Kasumi-1 (cell line): ENCODE data around the gene PRKG1.
A peak's percentile ranks its signal among the peaks of the same experiment; 100 is the strongest.

Source experiments
- DNase-seq, 2 experiments: peaks; one replicate each; lab custom pipeline; 2025; lab: John Stamatoyannopoulos, UW

The PRKG1 gene

GRCh38 chr10:51074238-51075028 lies at the start of gene PRKG1:
Gene PRKG1 (plus strand): TSS chr10:51074487.
- DNase-seq, result no peak

- no peak for DNase-seq
Measured at GRCh38 chr10:51028420-51028819, 45.9 kb upstream of the PRKG1 start.

- DNase-seq, result no peak
Measured at GRCh38 chr10:51029172-51029641, 45.1 kb upstream of the PRKG1 start.

DNA sequence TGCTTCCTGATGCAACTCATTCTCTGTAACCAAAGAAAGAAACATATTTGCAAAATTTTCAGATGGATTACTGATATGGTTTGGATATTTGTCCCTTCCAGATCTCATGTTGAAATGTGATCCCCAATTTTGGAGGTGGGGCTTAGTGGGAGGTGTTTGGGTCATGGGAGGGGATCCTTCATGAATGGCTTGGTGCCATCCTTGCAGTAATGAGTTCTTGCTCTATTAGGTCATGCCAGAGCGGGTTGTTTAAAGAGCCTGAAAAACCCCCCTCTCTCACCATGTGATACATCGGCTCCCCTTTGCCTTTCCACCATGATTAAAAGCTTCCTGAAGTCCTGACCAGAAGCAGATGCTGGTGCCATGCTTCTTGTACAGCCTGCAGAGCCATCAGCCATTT lies 43.8 kb upstream of the PRKG1 start:
- DNase-seq, result no peak

DNA sequence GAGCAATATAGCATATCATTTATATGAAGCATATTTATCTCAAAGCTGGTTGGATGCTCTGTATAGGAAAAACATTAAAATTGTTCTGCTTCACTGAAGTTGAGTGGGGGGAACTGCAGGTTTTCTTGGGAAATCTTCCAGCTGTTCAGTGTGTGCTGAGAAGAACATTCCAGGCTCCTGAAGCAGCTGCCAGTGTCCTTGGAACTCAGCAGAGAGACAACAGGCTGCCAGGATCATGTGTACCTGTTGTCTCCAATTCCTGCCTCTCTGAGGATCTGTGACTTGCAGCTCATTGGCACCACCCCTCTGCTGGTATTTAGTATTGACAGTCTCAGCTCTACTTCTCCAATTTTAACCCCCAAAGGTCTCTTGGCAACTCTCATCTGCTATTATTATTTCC lies 42.3 kb upstream of the PRKG1 start:
- DNase-seq, result peak; percentile 12 to 39

- DNase-seq, result no peak
Measured at GRCh38 chr10:51034769-51035168, 39.5 kb upstream of the PRKG1 start.

GRCh38 chr10:51035344-51035743 lies 38.9 kb upstream of the PRKG1 start:
- no peak for DNase-seq

- DNase-seq, result no peak
Measured at GRCh38 chr10:51045871-51046270, 28.4 kb upstream of the PRKG1 start.

GRCh38 chr10:51046654-51047053 lies 27.6 kb upstream of the PRKG1 start:
- no peak for DNase-seq

DNA sequence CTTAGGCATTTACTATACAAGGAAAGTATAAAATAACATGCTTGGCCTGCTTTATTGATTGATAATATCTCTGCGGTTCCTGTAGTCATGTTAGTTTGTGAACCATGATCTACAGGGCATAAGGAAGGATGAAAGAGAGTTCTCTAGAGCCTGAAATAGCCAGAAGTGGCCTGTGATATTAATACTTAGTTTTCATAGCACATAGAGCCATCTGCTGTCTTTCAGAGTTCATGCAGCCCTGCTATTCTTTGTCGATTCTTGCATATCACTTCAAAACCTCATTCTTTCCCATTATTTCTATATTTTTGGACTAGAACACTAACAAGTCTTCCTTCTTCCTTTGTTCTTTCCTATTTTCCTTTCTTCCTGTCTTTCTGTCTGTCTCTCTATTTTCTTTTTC lies 26.4 kb upstream of the PRKG1 start:
- no peak for DNase-seq

DNA sequence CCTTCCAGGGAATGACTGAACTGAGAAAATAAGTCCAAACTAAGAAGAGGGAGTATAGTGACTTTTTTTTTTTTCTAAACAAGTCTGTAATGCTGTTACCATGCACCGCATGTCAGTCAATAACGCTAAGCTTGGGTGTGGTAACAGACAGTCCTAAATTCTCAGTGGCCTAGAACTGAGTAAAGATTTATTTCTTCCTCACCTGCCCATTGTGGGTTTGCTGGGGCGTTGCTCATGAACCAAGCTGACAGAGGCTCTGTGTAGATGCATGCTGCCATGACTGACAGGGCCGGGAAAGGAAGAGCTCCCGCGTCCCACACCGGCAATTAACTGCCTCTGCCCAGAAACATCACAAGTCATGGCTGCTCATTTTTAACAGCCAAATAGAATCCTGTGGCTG lies 25.5 kb upstream of the PRKG1 start:
- no peak for DNase-seq

- no peak for DNase-seq
Measured at GRCh38 chr10:51052163-51052562, 22.1 kb upstream of the PRKG1 start.

GRCh38 chr10:51057925-51058324 lies 16.4 kb upstream of the PRKG1 start:
- DNase-seq, result no peak

DNA sequence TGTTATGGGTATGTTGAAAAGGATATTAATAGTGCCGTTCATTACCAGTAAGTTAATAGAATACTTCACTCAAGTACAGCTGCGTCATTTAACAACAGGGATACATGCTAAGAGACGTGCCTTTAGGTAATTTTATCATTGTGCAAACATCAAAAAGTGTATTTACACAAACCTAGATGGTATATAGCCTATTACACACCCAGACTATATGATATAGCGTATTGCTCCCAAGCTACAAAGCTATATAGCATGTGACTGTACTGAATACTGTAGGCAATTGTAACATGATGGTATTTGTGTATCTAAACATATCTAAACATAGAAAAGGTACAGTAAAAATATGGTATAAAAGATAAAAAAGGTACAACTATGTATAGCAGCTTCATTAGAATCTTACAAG lies 11.1 kb upstream of the PRKG1 start:
- no peak for DNase-seq

GRCh38 chr10:51063659-51064535 lies 10.4 kb upstream of the PRKG1 start:
- peak; percentile 32 to 67 for DNase-seq

- no peak for DNase-seq
Measured at GRCh38 chr10:51066231-51066630, 8.1 kb upstream of the PRKG1 start.

GRCh38 chr10:51072210-51072609 lies 2.1 kb upstream of the PRKG1 start:
- DNase-seq, result no peak

GRCh38 chr10:51072921-51073434 lies 1.3 kb upstream of the PRKG1 start:
- DNase-seq, result no peak

DNA sequence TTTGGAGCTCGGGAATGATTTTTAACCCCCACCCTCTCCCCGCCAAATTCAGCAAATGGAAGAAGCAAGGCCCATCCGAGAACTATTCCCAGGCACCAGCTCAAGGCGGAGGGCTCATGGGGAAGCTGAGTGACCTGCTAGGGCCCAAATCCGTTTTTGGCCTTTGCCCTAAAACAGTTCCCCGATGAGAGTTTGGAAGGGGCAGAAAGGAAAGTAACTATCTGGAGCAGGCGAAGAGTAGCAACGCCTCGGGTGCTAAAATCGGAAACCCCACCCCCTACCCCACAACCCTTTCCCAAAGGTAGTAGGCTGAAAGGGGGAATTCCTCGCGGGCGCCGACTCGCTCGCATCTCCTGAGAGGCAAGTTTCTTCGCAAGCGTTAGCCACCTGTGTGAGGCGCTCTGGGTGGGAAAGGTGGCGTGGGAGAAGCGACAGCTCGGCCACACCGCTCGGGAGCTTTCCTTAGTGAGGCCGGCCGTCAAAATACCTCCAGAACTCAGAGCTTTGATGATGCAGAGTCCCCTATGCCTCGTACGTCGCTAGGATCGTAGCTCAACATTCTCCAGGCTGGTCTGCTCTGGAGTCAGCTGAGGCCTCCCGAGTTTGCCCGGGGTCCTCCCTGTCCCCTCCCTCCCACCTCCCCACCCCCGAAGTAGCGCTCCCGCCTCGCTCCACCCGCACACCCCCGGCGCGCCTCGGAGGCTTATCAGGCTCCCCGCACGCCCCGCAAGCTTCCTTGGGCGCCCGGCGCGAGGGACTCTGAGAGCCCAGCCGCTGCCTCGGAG lies 642 bp upstream of the PRKG1 start:
- no peak for DNase-seq

DNA sequence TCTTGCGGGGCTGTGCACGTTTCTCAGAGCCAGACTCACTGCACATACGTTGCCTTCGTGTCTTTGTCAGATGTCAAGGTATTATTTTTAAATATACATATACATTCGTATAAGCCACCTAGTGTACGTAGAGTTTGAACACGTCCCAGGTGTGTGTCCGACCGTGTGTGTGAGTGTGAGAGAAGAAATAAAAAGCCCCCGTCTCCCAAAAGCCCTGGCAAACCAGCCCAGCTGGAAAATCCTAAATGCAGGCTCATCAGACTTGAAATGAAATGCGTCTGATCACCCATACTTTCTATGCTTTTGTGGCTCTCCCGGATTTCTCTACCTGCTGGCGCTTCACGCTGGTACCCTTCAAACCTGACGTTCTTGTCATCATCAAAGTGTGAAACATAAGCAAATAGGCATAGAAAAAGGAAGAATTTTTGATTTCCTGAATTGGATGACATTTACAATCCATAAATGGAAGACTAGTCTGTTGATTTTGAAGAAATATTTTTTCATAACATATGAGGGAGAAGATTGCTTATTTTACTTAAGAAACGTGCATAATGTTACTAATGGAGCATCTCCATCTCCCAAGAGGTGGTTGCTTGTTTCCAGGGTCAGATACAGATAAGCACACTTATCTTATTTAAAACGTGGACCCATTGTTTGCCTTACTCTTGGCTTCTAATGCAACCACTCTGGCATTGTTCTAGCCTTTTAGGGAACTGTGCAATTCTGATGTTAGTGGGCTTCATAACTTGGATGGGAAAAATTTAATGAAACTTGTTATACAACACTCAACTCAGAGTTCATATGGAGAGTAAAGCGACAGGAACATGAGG lies 971 bp downstream of the PRKG1 start:
- DNase-seq, result no peak

- DNase-seq, result no peak
Measured at GRCh38 chr10:51075873-51076229, 1.6 kb downstream of the PRKG1 start.
